Measurements from ENCODE around the gene NFASC.

Gene NFASC

GRCh38 chr1:205012391-205013140 lies 141.9 kb downstream of the NFASC start:
- no peaks in the 10 kb centered on the region for H3K27me3 ChIP-seq (ENCODE audit: control insufficient read depth, insufficient read depth, low read length)
- no peak overlapping the region for H3K27ac ChIP-seq (ENCODE audit: low read length)
- H3K4me3 ChIP-seq (ENCODE audit: low read length): no peak overlapping the region
- WGBS (ENCODE audit: insufficient coverage, insufficient read length): no CpG with 5 or more reads among the region's 13 CpGs
- DNase-seq (ENCODE audit: low read depth, low spot score): no peak
- 0 out of 2 replicates have a peak, but pooled peaks cover 1% of the 10 kb centered on the region for H3K4me1 ChIP-seq (ENCODE audit: control insufficient read depth, insufficient read depth, low read length)
- no peaks in the 10 kb centered on the region for H3K9me3 ChIP-seq (ENCODE audit: control insufficient read depth, insufficient read depth, low read length)
- H3K36me3 ChIP-seq (ENCODE audit: control insufficient read depth, insufficient read depth, low read length): no peaks in the 10 kb centered on the region

- DNase-seq (ENCODE audit: low read depth, low spot score): no peak
- no peaks in the 10 kb centered on the region for H3K27me3 ChIP-seq (ENCODE audit: control insufficient read depth, insufficient read depth, low read length)
- H3K4me3 ChIP-seq (ENCODE audit: low read length): no peak overlapping the region
- H3K36me3 ChIP-seq (ENCODE audit: control insufficient read depth, insufficient read depth, low read length): no peaks in the 10 kb centered on the region
- no CpG with 5 or more reads among the region's 6 CpGs for whole genome bisulfite sequencing (ENCODE audit: insufficient coverage, insufficient read length)
- 0 out of 2 replicates have a peak, but pooled peaks cover 1% of the 10 kb centered on the region for H3K4me1 ChIP-seq (ENCODE audit: control insufficient read depth, insufficient read depth, low read length)
- no peaks in the 10 kb centered on the region for H3K9me3 ChIP-seq (ENCODE audit: control insufficient read depth, insufficient read depth, low read length)
- no peak overlapping the region for H3K27ac ChIP-seq (ENCODE audit: low read length)
Measured at GRCh38 chr1:205013683-205014367, 143.2 kb downstream of the NFASC start.

- no peak for DNase-seq (ENCODE audit: low read depth, low spot score)
- Histone ChIP-seq H3K9me3 (ENCODE audit: control insufficient read depth, insufficient read depth, low read length) (no peaks in the 10 kb centered on the region), H3K36me3 (ENCODE audit: control insufficient read depth, insufficient read depth, low read length) (no peaks in the 10 kb centered on the region), H3K4me1 (ENCODE audit: control insufficient read depth, insufficient read depth, low read length) (0 out of 2 replicates have a peak, but pooled peaks cover 1% of the 10 kb centered on the region), H3K27me3 (ENCODE audit: control insufficient read depth, insufficient read depth, low read length) (no peaks in the 10 kb centered on the region), H3K4me3 (ENCODE audit: low read length) (no peak overlapping the region), H3K27ac (ENCODE audit: low read length) (no peak overlapping the region)
- WGBS (ENCODE audit: insufficient coverage, insufficient read length): no CpG with 5 or more reads among the region's 10 CpGs
Measured at GRCh38 chr1:205014783-205015182, 144.1 kb downstream of the NFASC start.

GRCh38 chr1:205015241-205015640 lies 144.6 kb downstream of the NFASC start:
- H3K27me3 ChIP-seq (ENCODE audit: control insufficient read depth, insufficient read depth, low read length): no peaks in the 10 kb centered on the region
- H3K36me3 ChIP-seq (ENCODE audit: control insufficient read depth, insufficient read depth, low read length): no peaks in the 10 kb centered on the region
- WGBS (ENCODE audit: insufficient coverage, insufficient read length): no CpG with 5 or more reads among the region's 9 CpGs
- no peak overlapping the region for H3K27ac ChIP-seq (ENCODE audit: low read length)
- H3K4me3 ChIP-seq (ENCODE audit: low read length): no peak overlapping the region
- no peak for DNase-seq (ENCODE audit: low read depth, low spot score)
- H3K9me3 ChIP-seq (ENCODE audit: control insufficient read depth, insufficient read depth, low read length): no peaks in the 10 kb centered on the region
- 0 out of 2 replicates have a peak, but pooled peaks cover 1% of the 10 kb centered on the region for H3K4me1 ChIP-seq (ENCODE audit: control insufficient read depth, insufficient read depth, low read length)

- Histone ChIP-seq H3K27ac (ENCODE audit: low read length) (no peak overlapping the region), H3K36me3 (ENCODE audit: control insufficient read depth, insufficient read depth, low read length) (no peaks in the 10 kb centered on the region), H3K27me3 (ENCODE audit: control insufficient read depth, insufficient read depth, low read length) (no peaks in the 10 kb centered on the region), H3K4me1 (ENCODE audit: control insufficient read depth, insufficient read depth, low read length) (0 out of 2 replicates have a peak, but pooled peaks cover 1% of the 10 kb centered on the region), H3K4me3 (ENCODE audit: low read length) (no peak overlapping the region), H3K9me3 (ENCODE audit: control insufficient read depth, insufficient read depth, low read length) (no peaks in the 10 kb centered on the region)
- WGBS (ENCODE audit: insufficient coverage, insufficient read length): no CpG with 5 or more reads among the region's 9 CpGs
- no peak for DNase-seq (ENCODE audit: low read depth, low spot score)
Measured at GRCh38 chr1:205016075-205016474, 145.4 kb downstream of the NFASC start.

- Histone ChIP-seq H3K27ac (ENCODE audit: low read length) (no peak overlapping the region), H3K36me3 (ENCODE audit: control insufficient read depth, insufficient read depth, low read length) (no peaks in the 10 kb centered on the region), H3K4me1 (ENCODE audit: control insufficient read depth, insufficient read depth, low read length) (0 out of 2 replicates have a peak, but pooled peaks cover 1% of the 10 kb centered on the region), H3K4me3 (ENCODE audit: low read length) (no peak overlapping the region), H3K27me3 (ENCODE audit: control insufficient read depth, insufficient read depth, low read length) (no peaks in the 10 kb centered on the region), H3K9me3 (ENCODE audit: control insufficient read depth, insufficient read depth, low read length) (no peaks in the 10 kb centered on the region)
- no peak for DNase-seq (ENCODE audit: low read depth, low spot score)
- WGBS (ENCODE audit: insufficient coverage, insufficient read length): no CpG with 5 or more reads among the region's 13 CpGs
Measured at GRCh38 chr1:205016584-205016983, 145.9 kb downstream of the NFASC start.

GRCh38 chr1:205017001-205017400 lies 146.3 kb downstream of the NFASC start:
- H3K36me3 ChIP-seq (ENCODE audit: control insufficient read depth, insufficient read depth, low read length): no peaks in the 10 kb centered on the region
- H3K9me3 ChIP-seq (ENCODE audit: control insufficient read depth, insufficient read depth, low read length): no peaks in the 10 kb centered on the region
- H3K27ac ChIP-seq (ENCODE audit: low read length): no peak overlapping the region
- no peak overlapping the region for H3K4me3 ChIP-seq (ENCODE audit: low read length)
- no peaks in the 10 kb centered on the region for H3K27me3 ChIP-seq (ENCODE audit: control insufficient read depth, insufficient read depth, low read length)
- no peak for DNase-seq (ENCODE audit: low read depth, low spot score)
- H3K4me1 ChIP-seq (ENCODE audit: control insufficient read depth, insufficient read depth, low read length): 0 out of 2 replicates have a peak, but pooled peaks cover 1% of the 10 kb centered on the region
- no CpG with 5 or more reads among the region's 6 CpGs for WGBS (ENCODE audit: insufficient coverage, insufficient read length)

- Histone ChIP-seq H3K4me3 (ENCODE audit: low read length) (no peak overlapping the region), H3K9me3 (ENCODE audit: control insufficient read depth, insufficient read depth, low read length) (no peaks in the 10 kb centered on the region), H3K36me3 (ENCODE audit: control insufficient read depth, insufficient read depth, low read length) (no peaks in the 10 kb centered on the region), H3K27me3 (ENCODE audit: control insufficient read depth, insufficient read depth, low read length) (no peaks in the 10 kb centered on the region), H3K4me1 (ENCODE audit: control insufficient read depth, insufficient read depth, low read length) (0 out of 2 replicates have a peak, but pooled peaks cover 1% of the 10 kb centered on the region), H3K27ac (ENCODE audit: low read length) (no peak overlapping the region)
- no CpG with 5 or more reads among the region's 7 CpGs for WGBS (ENCODE audit: insufficient coverage, insufficient read length)
- DNase-seq (ENCODE audit: low read depth, low spot score): no peak
Measured at GRCh38 chr1:205017766-205018165, 147.1 kb downstream of the NFASC start.

- WGBS (ENCODE audit: insufficient coverage, insufficient read length): no CpG with 5 or more reads among the region's 2 CpGs
- H3K36me3 ChIP-seq (ENCODE audit: control insufficient read depth, insufficient read depth, low read length): no peaks in the 10 kb centered on the region
- no peak for DNase-seq (ENCODE audit: low read depth, low spot score)
- H3K4me1 ChIP-seq (ENCODE audit: control insufficient read depth, insufficient read depth, low read length): 0 out of 2 replicates have a peak, but pooled peaks cover 1% of the 10 kb centered on the region
- H3K4me3 ChIP-seq (ENCODE audit: low read length): no peak overlapping the region
- no peak overlapping the region for H3K27ac ChIP-seq (ENCODE audit: low read length)
- no peaks in the 10 kb centered on the region for H3K9me3 ChIP-seq (ENCODE audit: control insufficient read depth, insufficient read depth, low read length)
- H3K27me3 ChIP-seq (ENCODE audit: control insufficient read depth, insufficient read depth, low read length): no peaks in the 10 kb centered on the region
Measured at GRCh38 chr1:205018381-205018780, 147.7 kb downstream of the NFASC start.

GRCh38 chr1:205020466-205020865 lies 149.8 kb downstream of the NFASC start:
- Histone ChIP-seq H3K4me3 (ENCODE audit: low read length) (no peak overlapping the region), H3K9me3 (ENCODE audit: control insufficient read depth, insufficient read depth, low read length) (no peaks in the 10 kb centered on the region), H3K4me1 (ENCODE audit: control insufficient read depth, insufficient read depth, low read length) (no peaks in the 10 kb centered on the region), H3K27me3 (ENCODE audit: control insufficient read depth, insufficient read depth, low read length) (no peaks in the 10 kb centered on the region), H3K36me3 (ENCODE audit: control insufficient read depth, insufficient read depth, low read length) (no peaks in the 10 kb centered on the region), H3K27ac (ENCODE audit: low read length) (no peak overlapping the region)
- DNase-seq (ENCODE audit: low read depth, low spot score): no peak
- no CpG with 5 or more reads among the region's 9 CpGs for WGBS (ENCODE audit: insufficient coverage, insufficient read length)
